Vagina (tissue), 2 donors: Measurements from ENCODE around the gene ERFE.

Source experiments
- POLR2A ChIP-seq, 2 donors: fragments of 450-650 bp; IDR thresholded peaks; one replicate each; pipeline ENCODE4 v1.6.1; 2017; ENCODE audit warnings: antibody characterized with exemption in 2 of 2, mild to moderate bottlenecking in 2 of 2, moderate library complexity in 2 of 2
- POLR2AphosphoS5 ChIP-seq, 2 donors: sonication (generic); formaldehyde crosslinking; IDR thresholded peaks; one replicate each; pipeline ENCODE4 v1.9.0; 2017; ENCODE audit warnings: antibody characterized with exemption in 2 of 2, mild to moderate bottlenecking in 2 of 2, low read depth in 1 of 2; ENCODE audit not compliant: insufficient read depth in 1 of 2
- TF ChIP-seq, protein P1 (sequence below), 3 experiments: fragments of 450-650 bp in 2 of 3; fragments of 200-600 bp in 1 of 3; sonication (generic) in 1 of 3; IDR thresholded peaks; one replicate each; pipeline ENCODE4 v1.5.1; 2017 to 2019; ENCODE audit warnings: antibody characterized with exemption in 3 of 3, mild to moderate bottlenecking in 2 of 3, moderate library complexity in 2 of 3

- TF ChIP-seq POLR2A (IDR thresholded peaks at IDR 0.05) (no peak), POLR2AphosphoS5 (IDR thresholded peaks at IDR 0.05; ENCODE audit: insufficient read depth in 1 of 2, low read depth in 1 of 2) (no peak)
- TF ChIP-seq, protein P1, sequence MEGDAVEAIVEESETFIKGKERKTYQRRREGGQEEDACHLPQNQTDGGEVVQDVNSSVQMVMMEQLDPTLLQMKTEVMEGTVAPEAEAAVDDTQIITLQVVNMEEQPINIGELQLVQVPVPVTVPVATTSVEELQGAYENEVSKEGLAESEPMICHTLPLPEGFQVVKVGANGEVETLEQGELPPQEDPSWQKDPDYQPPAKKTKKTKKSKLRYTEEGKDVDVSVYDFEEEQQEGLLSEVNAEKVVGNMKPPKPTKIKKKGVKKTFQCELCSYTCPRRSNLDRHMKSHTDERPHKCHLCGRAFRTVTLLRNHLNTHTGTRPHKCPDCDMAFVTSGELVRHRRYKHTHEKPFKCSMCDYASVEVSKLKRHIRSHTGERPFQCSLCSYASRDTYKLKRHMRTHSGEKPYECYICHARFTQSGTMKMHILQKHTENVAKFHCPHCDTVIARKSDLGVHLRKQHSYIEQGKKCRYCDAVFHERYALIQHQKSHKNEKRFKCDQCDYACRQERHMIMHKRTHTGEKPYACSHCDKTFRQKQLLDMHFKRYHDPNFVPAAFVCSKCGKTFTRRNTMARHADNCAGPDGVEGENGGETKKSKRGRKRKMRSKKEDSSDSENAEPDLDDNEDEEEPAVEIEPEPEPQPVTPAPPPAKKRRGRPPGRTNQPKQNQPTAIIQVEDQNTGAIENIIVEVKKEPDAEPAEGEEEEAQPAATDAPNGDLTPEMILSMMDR (IDR thresholded peaks at IDR 0.05), result no peak
Measured at GRCh38 chr2:238113611-238114010, 45.2 kb upstream of the ERFE start.
